MCF 10A (cell line): Measurements from ENCODE around the gene HAGHL. TPM values are rescaled to one million over a fixed set of nuclear protein-coding genes. Genes with fewer than 3 reads are reported as not detected.

ENCODE experiments used
- BruUV-seq: library from RNA; stranded (reverse); fragments of 400-500 nt; replicated peaks from 2 replicates; lab custom pipeline; 2021; lab: Mats Ljungman, UMichigan
- CTCF ChIA-PET: fragments of 300-600 bp; sonication (Branson Sonifier 250); formaldehyde crosslinking; extraction: SDS; loops from one replicate; lab custom pipeline; 2021; ENCODE audit warnings: antibody characterized with exemption, inconsistent platforms; lab: Yijun Ruan, JAX
- POLR2A ChIA-PET: fragments of 300-600, 350-650 bp; sonication (Branson Sonifier 250); formaldehyde crosslinking; extraction: SDS; loops from one replicate; lab custom pipeline; 2020; ENCODE audit warnings: antibody characterized with exemption, inconsistent platforms; lab: Yijun Ruan, JAX
- DNase-seq: peaks from one replicate; pipeline ENCODE4 v3.0.0-alpha.2; 2018; ENCODE audit not compliant: unreplicated experiment
- H3K27ac Mint-ChIP-seq: one replicate; pipeline ENCODE4 v1.8.0; 2022; ENCODE audit warnings: mild to moderate bottlenecking, low read depth, mixed read lengths; ENCODE audit not compliant: unreplicated experiment
- H3K27me3 Mint-ChIP-seq: one replicate; pipeline ENCODE4 v1.8.0; 2022; ENCODE audit warnings: mixed read lengths; ENCODE audit not compliant: insufficient read depth, unreplicated experiment
- H3K36me3 Mint-ChIP-seq: one replicate; pipeline ENCODE4 v1.8.0; 2022; ENCODE audit warnings: mild to moderate bottlenecking, moderate library complexity, mixed read lengths; ENCODE audit not compliant: insufficient read depth, unreplicated experiment
- H3K4me1 Mint-ChIP-seq: one replicate; pipeline ENCODE4 v1.8.0; 2022; ENCODE audit warnings: mixed read lengths; ENCODE audit not compliant: insufficient read depth, unreplicated experiment
- H3K4me3 Mint-ChIP-seq: one replicate; pipeline ENCODE4 v1.8.0; 2022; ENCODE audit warnings: mild to moderate bottlenecking, moderate library complexity, mixed read lengths; ENCODE audit not compliant: unreplicated experiment
- H3K9me3 Mint-ChIP-seq: one replicate; pipeline ENCODE4 v1.8.0; 2022; ENCODE audit warnings: mixed read lengths; ENCODE audit not compliant: unreplicated experiment
- CTCF ChIP-seq: fragments of 200-600 bp; IDR thresholded peaks from one replicate; pipeline ENCODE4 v1.8.0; 2022; ENCODE audit warnings: antibody characterized with exemption, mild to moderate bottlenecking; ENCODE audit not compliant: unreplicated experiment
- intact Hi-C: fragments of 100-400 bp; cut with micrococcal nuclease; formaldehyde crosslinking; loops from 2 replicates; pipeline ENCODE4 v1.14.1; 2022
- total RNA-seq: library from RNA; stranded (reverse); gene quantifications from 2 replicates; pipeline ENCODE4 v1.2.3, GENCODE V29; 2022

The HAGHL gene
- total RNA-seq, 1 experiment from 2014 or later = 24.5 TPM

GRCh38 chr16:726188-726437 is 793 bp upstream of the HAGHL start:
- no peak for DNase-seq
- Mint-ChIP-seq H3K4me3 (peak overlapping the region; percentile 65), H3K27ac (no peak overlapping the region), H3K27me3 (no peaks in the 10 kb centered on the region), H3K9me3 (no peaks in the 10 kb centered on the region), H3K4me1 (no peaks in the 10 kb centered on the region), H3K36me3 (peaks cover 37% of the 10 kb centered on the region)
- CTCF ChIA-PET = interaction anchor here (0.6 to 1.6 kb wide), 6 partner anchors 10 to 1704 kb away, joined by 3 to 5 read pairs (median 3); no protein-coding TSS in a partner anchor
- no peak for TF ChIP-seq CTCF
- no TSS peak for BruUV-seq
- intact Hi-C loops = loop anchor here (5.0 kb wide), 1 partner anchor 61 kb away; the partner anchor contains the start of genes CHTF18 and RPUSD1
- POLR2A ChIA-PET = interaction anchor here (0.5 to 9.6 kb wide), 14 partner anchors 11 to 78 kb away, joined by 3 to 124 read pairs (median 4); partner anchors contain the start of genes CIAO3, METRN, MSLN and STUB1

GRCh38 chr16:727291-727977 is 528 bp downstream of the HAGHL start:
- Mint-ChIP-seq H3K27me3 (no peaks in the 10 kb centered on the region), H3K9me3 (no peaks in the 10 kb centered on the region), H3K36me3 (peaks cover 43% of the 10 kb centered on the region), H3K27ac (no peak overlapping the region), H3K4me3 (peak overlapping the region; percentile 65), H3K4me1 (no peaks in the 10 kb centered on the region)
- ChIA-PET POLR2A (interaction anchor here (0.7 to 9.6 kb wide), 15 partner anchors 8 to 327 kb away, joined by 3 to 124 read pairs (median 7); partner anchors contain the start of genes CIAO3, METRN, MSLN and RPUSD1), CTCF (interaction anchor here (0.6 to 1.1 kb wide), 4 partner anchors 15 to 135 kb away, joined by 3 to 5 read pairs (median 4); no protein-coding TSS in a partner anchor)
- no peak for TF ChIP-seq CTCF
- TSS peak; percentile 15 for BruUV-seq
- DNase-seq = no peak
- intact Hi-C loops = loop anchor here (5.0 kb wide), 1 partner anchor 60 kb away; the partner anchor contains the start of genes CHTF18 and RPUSD1

GRCh38 chr16:728131-728889 is 1.4 kb downstream of the HAGHL start:
- intact Hi-C loops = loop anchor here (5.0 kb wide), 1 partner anchor 59 kb away; the partner anchor contains the start of genes CHTF18 and RPUSD1

More at GRCh38 chr16:728131-728889, 1.4 kb downstream of the HAGHL start:
- Mint-ChIP-seq H3K9me3 (no peaks in the 10 kb centered on the region), H3K27ac (no peak overlapping the region), H3K36me3 (peaks cover 37% of the 10 kb centered on the region), H3K4me3 (peak overlapping the region; percentile 65), H3K4me1 (no peaks in the 10 kb centered on the region), H3K27me3 (no peaks in the 10 kb centered on the region)
- no peak for TF ChIP-seq CTCF
- POLR2A ChIA-PET = interaction anchor here (0.6 to 9.6 kb wide), 15 partner anchors 9 to 59 kb away, joined by 3 to 124 read pairs (median 6); partner anchors contain the start of genes CIAO3, METRN, MSLN and RPUSD1
- BruUV-seq = no TSS peak
- CTCF ChIA-PET = interaction anchor here (0.9 kb wide), 1 partner anchor 56 kb away, joined by 5 read pairs; no protein-coding TSS in a partner anchor
- DNase-seq = peak; percentile 82
